Liver (tissue), 9 donors: Measurements from ENCODE around the gene ATP5F1D. TPM values are rescaled to one million over a fixed set of nuclear protein-coding genes. Genes with fewer than 3 reads are reported as not detected.

Experiments
- DNase-seq: peaks from one replicate; pipeline ENCODE4 v3.0.0-alpha.2; 2017; ENCODE audit warnings: low spot score
- H3K27ac ChIP-seq, 2 donors: one replicate each; pipeline ENCODE4 v1.7.0; 2013; ENCODE audit warnings: inconsistent platforms in 2 of 2, low read length in 2 of 2, control low read depth in 1 of 2, low read depth in 1 of 2, mild to moderate bottlenecking in 1 of 2
- H3K27me3 ChIP-seq, 4 donors: one replicate each; pipeline versions ENCODE4 v1.6.1 to v1.7.0; 2013; ENCODE audit warnings: low read length in 3 of 4, inconsistent platforms in 1 of 4, mild to moderate bottlenecking in 1 of 4, moderate library complexity in 1 of 4; ENCODE audit not compliant: control insufficient read depth in 4 of 4, insufficient read depth in 4 of 4
- H3K36me3 ChIP-seq, 4 donors: one replicate each; pipeline versions ENCODE4 v1.6.1 to v1.7.0; 2013; ENCODE audit warnings: low read length in 3 of 4, mild to moderate bottlenecking in 3 of 4, low read depth in 1 of 4, moderate library complexity in 1 of 4; ENCODE audit not compliant: control insufficient read depth in 4 of 4, insufficient read depth in 3 of 4
- H3K4me1 ChIP-seq, 4 donors: one replicate each; pipeline versions ENCODE4 v1.6.1 to v1.7.0; 2013; ENCODE audit warnings: low read length in 3 of 4, mild to moderate bottlenecking in 3 of 4, moderate library complexity in 1 of 4; ENCODE audit not compliant: control insufficient read depth in 4 of 4, insufficient read depth in 4 of 4
- H3K4me3 ChIP-seq, 3 donors: one replicate each; pipeline versions ENCODE4 v1.6.1 to v1.7.0; 2013; ENCODE audit warnings: low read length in 3 of 3, control low read depth in 1 of 3, low read depth in 1 of 3, mild to moderate bottlenecking in 1 of 3
- H3K9ac ChIP-seq, 2 donors: one replicate each; pipeline ENCODE4 v1.7.0; 2013; ENCODE audit warnings: low read length in 2 of 2, mild to moderate bottlenecking in 2 of 2, moderate library complexity in 2 of 2, control low read depth in 1 of 2, low read depth in 1 of 2
- H3K9me3 ChIP-seq, 4 donors: one replicate each; pipeline versions ENCODE4 v1.6.1 to v1.7.0; 2013; ENCODE audit warnings: low read length in 3 of 4; ENCODE audit not compliant: control insufficient read depth in 4 of 4
- ATF3 ChIP-seq: IDR thresholded peaks from 2 replicates; pipeline ENCODE4 v1.6.1; 2016; ENCODE audit warnings: antibody characterized with exemption
- CTCF ChIP-seq: fragments of 150-350 bp; IDR thresholded peaks from 2 replicates; pipeline ENCODE4 v1.5.1; 2017; ENCODE audit warnings: improper control_type of control experiment, low read depth, low read length; ENCODE audit not compliant: missing input control
- EGR1 ChIP-seq, 2 donors: IDR thresholded peaks; 2 replicates each; pipeline ENCODE4 v1.6.1; 2016 to 2018; ENCODE audit warnings: antibody characterized with exemption in 2 of 2, low read depth in 2 of 2
- FOXA1 ChIP-seq: IDR thresholded peaks from 2 replicates; pipeline ENCODE4 v1.6.1; 2016; ENCODE audit warnings: antibody characterized with exemption
- FOXA2 ChIP-seq: IDR thresholded peaks from 2 replicates; pipeline ENCODE4 v1.6.1; 2016; ENCODE audit warnings: antibody characterized with exemption
- GABPA ChIP-seq, 2 donors: IDR thresholded peaks in 1 of 2; conservative IDR thresholded peaks in 1 of 2; 2 replicates each; pipeline ENCODE4 v1.6.1; 2016; ENCODE audit warnings: antibody characterized with exemption in 2 of 2, mild to moderate bottlenecking in 1 of 2, moderate library complexity in 1 of 2
- HNF4A ChIP-seq, 2 donors: conservative IDR thresholded peaks; 2 replicates each; pipeline ENCODE4 v1.6.1; 2016; ENCODE audit warnings: antibody characterized with exemption in 2 of 2, mild to moderate bottlenecking in 2 of 2
- HNF4G ChIP-seq: IDR thresholded peaks from 2 replicates; pipeline ENCODE4 v1.6.1; 2016; ENCODE audit warnings: antibody characterized with exemption
- JUND ChIP-seq, 2 donors: IDR thresholded peaks; 2 replicates each; pipeline ENCODE4 v1.6.1; 2016; ENCODE audit warnings: antibody characterized with exemption in 2 of 2
- MAX ChIP-seq: IDR thresholded peaks from 2 replicates; pipeline ENCODE4 v1.6.1; 2016; ENCODE audit warnings: antibody characterized with exemption
- NR2F2 ChIP-seq: IDR thresholded peaks from 2 replicates; pipeline ENCODE4 v1.6.1; 2016; ENCODE audit warnings: antibody characterized with exemption
- RAD21 ChIP-seq, 2 donors: IDR thresholded peaks; 2 replicates each; pipeline ENCODE4 v1.6.1; 2016; ENCODE audit warnings: antibody characterized with exemption in 2 of 2, mild to moderate bottlenecking in 2 of 2
- REST ChIP-seq: IDR thresholded peaks from 2 replicates; pipeline ENCODE4 v1.6.1; 2016; ENCODE audit warnings: antibody characterized with exemption, mild to moderate bottlenecking
- RXRA ChIP-seq, 2 donors: IDR thresholded peaks; 2 replicates each; pipeline ENCODE4 v1.6.1; 2017 to 2018; ENCODE audit warnings: antibody characterized with exemption in 2 of 2, mild to moderate bottlenecking in 1 of 2
- SP1 ChIP-seq: IDR thresholded peaks from 2 replicates; pipeline ENCODE4 v1.6.1; 2018; ENCODE audit warnings: antibody characterized with exemption, mild to moderate bottlenecking
- TAF1 ChIP-seq: conservative IDR thresholded peaks from 2 replicates; pipeline ENCODE4 v1.6.1; 2016; ENCODE audit warnings: antibody characterized with exemption, mild to moderate bottlenecking
- YY1 ChIP-seq: IDR thresholded peaks from 2 replicates; pipeline ENCODE4 v1.6.1; 2016; ENCODE audit warnings: antibody characterized with exemption, mild to moderate bottlenecking
- ZBTB33 ChIP-seq: IDR thresholded peaks from 2 replicates; pipeline ENCODE4 v1.6.1; 2016; ENCODE audit warnings: antibody characterized with exemption
- WGBS: extraction: QIAGEN DNeasy Blood & Tissue Kit; methylation state at CpG from one replicate; pipeline ENCODE4 v1.1.7; 2013; 5-methylcytosine and 5-hydroxymethylcytosine counted together
- polyA plus RNA-seq, 2 donors: library from polyadenylated mRNA; stranded (reverse) in 1 of 2; unstranded in 1 of 2; fragments of 200-250 nt in 1 of 2; fragments of >200 nt in 1 of 2; fragmentation: Nextera tagmentation in 1 of 2; extraction: Ambion mirVana in 1 of 2; gene quantifications; one replicate each; pipeline versions ENCODE4 v1.2.1 to v1.2.3, GENCODE V29; 2013 to 2015
- total RNA-seq, 2 donors: library from RNA; depleted of rRNA; stranded (reverse); fragments of >200 nt; gene quantifications; one replicate each; pipeline ENCODE4 v1.2.3, GENCODE V29; 2014
- donor health status: healthy.
- donor health status: healthy.
- donor health status: healthy.
- donor health status: healthy.
- donor health status: healthy.

The ATP5F1D gene
- total and polyA plus RNA-seq, 4 donors = 20.2 to 315 (median 145) TPM

GRCh38 chr19:1267477-1268225 lies 26.1 kb downstream of the ATP5F1D start (continued):
- TF ChIP-seq REST (no peak), NR2F2 (no peak), MAX (no peak)

- peak overlapping the region; percentile 16 to 72 for H3K9ac ChIP-seq
- H3K27me3 ChIP-seq = no peaks in the 10 kb centered on the region
- no peak for DNase-seq
- H3K27ac ChIP-seq = peak overlapping the region; percentile 90 to 91
- no peak for TF ChIP-seq GABPA (IDR thresholded peaks at IDR 0.05 in 1 of 2, conservative IDR thresholded peaks at IDR 0.05 in 1 of 2)
- TF ChIP-seq CTCF = no peak
- TF ChIP-seq YY1 = no peak
- TF ChIP-seq RXRA (IDR thresholded peaks at IDR 0.05) = no peak
- TF ChIP-seq HNF4G = no peak
- no peak for TF ChIP-seq FOXA2
- no peak for TF ChIP-seq HNF4A (conservative IDR thresholded peaks at IDR 0.05)
- no peak for TF ChIP-seq EGR1 (IDR thresholded peaks at IDR 0.05; ENCODE audit: low read depth in 2 of 2)
- no peak for TF ChIP-seq JUND (IDR thresholded peaks at IDR 0.05)
- TF ChIP-seq NR2F2 = no peak
- TF ChIP-seq REST = no peak
- TF ChIP-seq SP1 = no peak
- no peak for TF ChIP-seq RAD21 (IDR thresholded peaks at IDR 0.05)
- no peak for TF ChIP-seq MAX
- no peak for TF ChIP-seq ZBTB33
- TF ChIP-seq ATF3 = no peak
- no peak for TF ChIP-seq FOXA1
- no peak for TF ChIP-seq TAF1
- WGBS = 57% methylated on average over 40 of the region's 40 CpGs
- H3K4me1 ChIP-seq = peaks cover 34 to 73% (median 61%) of the 10 kb centered on the region in 4 donors
- H3K4me3 ChIP-seq = no peak overlapping the region
- H3K9me3 ChIP-seq = no peaks in the 10 kb centered on the region
- peaks cover 10 to 17% (median 14%) of the 10 kb centered on the region in 4 donors for H3K36me3 ChIP-seq
These were observed 26.9 kb downstream of the ATP5F1D start for GRCh38 chr19:1268226-1269064.
